Loucy (cell line): ENCODE data around the gene BMP6.

Experiments
- H2AFZ ChIP-seq: fragments of 200-600 bp; sonication (generic); 2 replicates; pipeline ENCODE4 v1.6.0; 2016; ENCODE audit warnings: antibody characterized with exemption, mild to moderate bottlenecking, low read length, moderate library complexity
- H3F3A ChIP-seq: fragments of 200-600 bp; 2 replicates; pipeline ENCODE4 v1.6.0; 2016; ENCODE audit warnings: antibody characterized with exemption, low read depth, mild to moderate bottlenecking
- H3K27me3 ChIP-seq: fragments of 200-600 bp; sonication (generic); 2 replicates; pipeline ENCODE4 v1.6.1; 2014; ENCODE audit warnings: low read length, mild to moderate bottlenecking; ENCODE audit not compliant: insufficient read depth, poor library complexity, severe bottlenecking
- H3K36me3 ChIP-seq: fragments of 200-600 bp; sonication (generic); 2 replicates; pipeline ENCODE4 v1.6.1; 2016; ENCODE audit warnings: low read length; ENCODE audit not compliant: insufficient read depth
- H3K4me1 ChIP-seq: fragments of 200-600 bp; sonication (generic); 2 replicates; pipeline ENCODE4 v1.5.1; 2014; ENCODE audit warnings: low read length, mild to moderate bottlenecking; ENCODE audit not compliant: insufficient read depth, poor library complexity, severe bottlenecking
- H3K4me2 ChIP-seq: fragments of 200-600 bp; sonication (generic); 2 replicates; pipeline ENCODE4 v1.6.0; 2014; ENCODE audit warnings: antibody characterized with exemption, low read length, low read depth, mild to moderate bottlenecking; ENCODE audit not compliant: poor library complexity, severe bottlenecking
- H3K4me3 ChIP-seq: fragments of 200-600 bp; sonication (generic); 2 replicates; pipeline ENCODE4 v1.5.1; 2014; ENCODE audit warnings: low read length, mild to moderate bottlenecking, mixed read lengths; ENCODE audit not compliant: poor library complexity, severe bottlenecking
- H3K79me2 ChIP-seq: fragments of 200-600 bp; sonication (generic); 2 replicates; pipeline ENCODE4 v1.6.1; 2014; ENCODE audit warnings: low read length; ENCODE audit not compliant: insufficient read depth
- H3K9ac ChIP-seq: fragments of 200-600 bp; sonication (generic); 2 replicates; pipeline ENCODE4 v1.6.0; 2014; ENCODE audit warnings: mild to moderate bottlenecking, low read depth, low read length, moderate library complexity; ENCODE audit not compliant: poor library complexity, severe bottlenecking
- H3K9me2 ChIP-seq: fragments of 200-600 bp; sonication (generic); replicated peaks from 2 replicates; pipeline ENCODE4 v1.6.1; 2016; ENCODE audit warnings: low read depth, low read length, mixed read lengths
- H3K9me3 ChIP-seq: fragments of 200-600 bp; sonication (generic); 2 replicates; pipeline ENCODE4 v1.6.1; 2014; ENCODE audit warnings: mild to moderate bottlenecking, antibody characterized with exemption, low read length, low read depth; ENCODE audit not compliant: insufficient read depth
- H4K20me1 ChIP-seq: fragments of 200-600 bp; sonication (generic); 2 replicates; pipeline ENCODE4 v1.6.0; 2014; ENCODE audit warnings: antibody characterized with exemption, low read length, mild to moderate bottlenecking; ENCODE audit not compliant: insufficient read depth, poor library complexity, severe bottlenecking
- CTCF ChIP-seq: fragments of 200-600 bp; sonication (generic); conservative IDR thresholded peaks from 2 replicates; pipeline ENCODE4 v1.5.1; 2014; ENCODE audit warnings: mild to moderate bottlenecking, antibody characterized with exemption, low read length
- EZH2phosphoT487 ChIP-seq: fragments of 200-600 bp; IDR thresholded peaks from 2 replicates; pipeline ENCODE4 v1.6.1; 2018; ENCODE audit warnings: antibody characterized with exemption, mild to moderate bottlenecking, moderate library complexity, borderline replicate concordance

The BMP6 gene

GRCh38 chr6:7732228-7732627 lies 6.3 kb downstream of the BMP6 start:
- H3K36me3 ChIP-seq, result no peaks in the 10 kb centered on the region
- no peak for TF ChIP-seq CTCF
- no peak for TF ChIP-seq EZH2phosphoT487
- no peaks in the 10 kb centered on the region for H3K9me2 ChIP-seq
- H3K27me3 ChIP-seq, result no peaks in the 10 kb centered on the region
- no peaks in the 10 kb centered on the region for H3K9me3 ChIP-seq
- no peaks in the 10 kb centered on the region for H4K20me1 ChIP-seq
- H3K9ac ChIP-seq, result no peak overlapping the region
- H3K4me1 ChIP-seq, result no peaks in the 10 kb centered on the region
- no peak overlapping the region for H3K4me2 ChIP-seq
- no peaks in the 10 kb centered on the region for H3F3A ChIP-seq
- H2AFZ ChIP-seq, result no peak overlapping the region
- no peaks in the 10 kb centered on the region for H3K79me2 ChIP-seq
- no peak overlapping the region for H3K4me3 ChIP-seq

GRCh38 chr6:7734707-7735383 lies 8.9 kb downstream of the BMP6 start:
- Histone ChIP-seq H3K36me3 (no peaks in the 10 kb centered on the region), H3K9ac (no peak overlapping the region), H3F3A (no peaks in the 10 kb centered on the region), H3K4me3 (no peak overlapping the region), H2AFZ (no peak overlapping the region), H4K20me1 (no peaks in the 10 kb centered on the region), H3K27me3 (no peaks in the 10 kb centered on the region), H3K9me3 (no peaks in the 10 kb centered on the region), H3K4me2 (no peak overlapping the region), H3K79me2 (no peaks in the 10 kb centered on the region), H3K9me2 (no peaks in the 10 kb centered on the region), H3K4me1 (no peaks in the 10 kb centered on the region)
- no peak for TF ChIP-seq EZH2phosphoT487
- no peak for TF ChIP-seq CTCF

GRCh38 chr6:7737106-7737505 lies 11.2 kb downstream of the BMP6 start:
- no peaks in the 10 kb centered on the region for H3K36me3 ChIP-seq

More at GRCh38 chr6:7737106-7737505, 11.2 kb downstream of the BMP6 start:
- no peaks in the 10 kb centered on the region for H3K9me3 ChIP-seq
- no peak overlapping the region for H3K4me2 ChIP-seq
- H3K9me2 ChIP-seq, result no peaks in the 10 kb centered on the region
- H2AFZ ChIP-seq, result no peak overlapping the region
- H3K27me3 ChIP-seq, result no peaks in the 10 kb centered on the region
- no peak overlapping the region for H3K9ac ChIP-seq
- TF ChIP-seq CTCF (no peak), EZH2phosphoT487 (no peak)
- H4K20me1 ChIP-seq, result no peaks in the 10 kb centered on the region
- H3F3A ChIP-seq, result no peaks in the 10 kb centered on the region
- H3K79me2 ChIP-seq, result no peaks in the 10 kb centered on the region
- H3K4me1 ChIP-seq, result no peaks in the 10 kb centered on the region
- no peak overlapping the region for H3K4me3 ChIP-seq
